ENCODE data around the gene RPTOR.

Gene RPTOR

DNA sequence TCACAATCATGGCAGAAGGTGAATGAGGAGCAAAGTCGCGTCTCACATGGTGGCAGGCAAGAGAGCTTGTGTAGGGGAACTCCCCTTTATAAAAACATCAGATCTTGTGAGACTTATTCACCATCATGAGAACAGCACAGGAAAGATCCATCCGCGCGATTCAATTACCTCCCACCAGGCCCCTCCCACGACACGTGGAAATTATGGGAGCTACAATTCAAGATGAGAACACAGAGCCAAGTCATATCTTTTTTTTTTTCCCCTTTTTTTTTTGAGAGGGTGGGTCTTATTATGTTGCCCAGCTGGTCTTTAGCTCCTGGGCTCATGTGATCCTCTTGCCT, 60.0 kb downstream of the RPTOR start:
- Histone ChIP-seq H3K27ac (ENCODE audit: low read depth, low read length) (no peak overlapping the region), H3K4me1 (ENCODE audit: control insufficient read depth, insufficient read depth, low read length) (no peaks in the 10 kb centered on the region), H3K27me3 (ENCODE audit: control insufficient read depth, insufficient read depth, low read length) (no peaks in the 10 kb centered on the region), H3K4me3 (ENCODE audit: low read length) (no peak overlapping the region), H3K9ac (ENCODE audit: low read length) (no peak overlapping the region), H3K36me3 (ENCODE audit: control insufficient read depth, insufficient read depth, low read length) (no peaks in the 10 kb centered on the region)

GRCh38 chr17:80605326-80606066, 60.9 kb downstream of the RPTOR start:
- Histone ChIP-seq H3K36me3 (ENCODE audit: control insufficient read depth, insufficient read depth, low read length) (no peaks in the 10 kb centered on the region), H3K4me3 (ENCODE audit: low read length) (no peak overlapping the region), H3K27ac (ENCODE audit: low read depth, low read length) (no peak overlapping the region), H3K4me1 (ENCODE audit: control insufficient read depth, insufficient read depth, low read length) (no peaks in the 10 kb centered on the region), H3K9ac (ENCODE audit: low read length) (no peak overlapping the region), H3K27me3 (ENCODE audit: control insufficient read depth, insufficient read depth, low read length) (no peaks in the 10 kb centered on the region)

GRCh38 chr17:80608326-80608725, 63.7 kb downstream of the RPTOR start:
- Histone ChIP-seq H3K36me3 (ENCODE audit: control insufficient read depth, insufficient read depth, low read length) (no peaks in the 10 kb centered on the region), H3K9ac (ENCODE audit: low read length) (no peak overlapping the region), H3K27me3 (ENCODE audit: control insufficient read depth, insufficient read depth, low read length) (no peaks in the 10 kb centered on the region), H3K27ac (ENCODE audit: low read depth, low read length) (no peak overlapping the region), H3K4me1 (ENCODE audit: control insufficient read depth, insufficient read depth, low read length) (no peaks in the 10 kb centered on the region), H3K4me3 (ENCODE audit: low read length) (no peak overlapping the region)

DNA sequence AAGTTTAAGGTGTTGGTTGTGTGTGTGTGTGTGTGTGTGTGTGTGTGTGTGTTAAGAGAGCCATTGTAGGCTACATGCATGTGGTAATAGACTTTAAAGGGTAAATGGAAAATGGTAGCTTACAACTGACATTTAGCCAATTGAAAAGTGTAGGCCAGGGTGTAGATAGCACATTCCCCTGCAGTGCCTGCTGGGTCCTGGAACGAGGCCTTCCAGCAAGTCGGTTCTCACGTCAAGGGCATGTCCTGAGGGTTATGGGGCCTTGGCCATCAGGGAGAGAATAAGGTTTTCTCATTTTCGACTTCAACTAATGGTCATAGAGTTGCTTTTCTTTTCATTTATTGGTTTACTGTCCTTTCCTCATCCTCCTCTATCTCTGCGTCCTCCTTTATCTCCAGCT, 65.1 kb downstream of the RPTOR start:
- H3K4me1 ChIP-seq (ENCODE audit: control insufficient read depth, insufficient read depth, low read length): no peaks in the 10 kb centered on the region
- no peak overlapping the region for H3K9ac ChIP-seq (ENCODE audit: low read length)
- no peak overlapping the region for H3K27ac ChIP-seq (ENCODE audit: low read depth, low read length)
- no peak overlapping the region for H3K4me3 ChIP-seq (ENCODE audit: low read length)
- no peaks in the 10 kb centered on the region for H3K27me3 ChIP-seq (ENCODE audit: control insufficient read depth, insufficient read depth, low read length)
- no peaks in the 10 kb centered on the region for H3K36me3 ChIP-seq (ENCODE audit: control insufficient read depth, insufficient read depth, low read length)

DNA sequence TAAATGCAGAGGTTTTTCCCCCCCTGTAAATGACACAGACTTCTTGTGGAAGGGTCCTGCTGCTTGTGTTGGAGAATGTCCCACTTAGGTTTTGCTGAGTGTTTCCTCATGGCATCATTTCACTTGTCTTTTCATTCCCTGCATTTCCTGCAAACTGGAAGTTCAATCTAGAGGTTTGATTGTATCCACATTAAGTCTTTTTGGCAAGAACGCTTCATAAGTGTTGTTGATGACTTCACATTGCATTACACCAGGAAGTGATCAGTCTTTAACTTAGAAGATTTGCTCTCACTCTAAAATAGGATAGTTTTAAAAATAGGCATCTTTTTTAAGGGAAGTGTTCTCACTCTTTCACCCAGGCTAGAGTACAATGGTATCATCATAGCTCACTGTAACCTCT, 67.2 kb downstream of the RPTOR start:
- H3K4me3 ChIP-seq (ENCODE audit: low read length): no peak overlapping the region
- no peak overlapping the region for H3K27ac ChIP-seq (ENCODE audit: low read depth, low read length)
- H3K9ac ChIP-seq (ENCODE audit: low read length): no peak overlapping the region
- H3K27me3 ChIP-seq (ENCODE audit: control insufficient read depth, insufficient read depth, low read length): no peaks in the 10 kb centered on the region
- H3K4me1 ChIP-seq (ENCODE audit: control insufficient read depth, insufficient read depth, low read length): no peaks in the 10 kb centered on the region
- H3K36me3 ChIP-seq (ENCODE audit: control insufficient read depth, insufficient read depth, low read length): no peaks in the 10 kb centered on the region

GRCh38 chr17:80612997-80613731, 68.5 kb downstream of the RPTOR start:
- Histone ChIP-seq H3K27ac (ENCODE audit: low read depth, low read length) (no peak overlapping the region), H3K36me3 (ENCODE audit: control insufficient read depth, insufficient read depth, low read length) (no peaks in the 10 kb centered on the region), H3K4me1 (ENCODE audit: control insufficient read depth, insufficient read depth, low read length) (no peaks in the 10 kb centered on the region), H3K27me3 (ENCODE audit: control insufficient read depth, insufficient read depth, low read length) (no peaks in the 10 kb centered on the region), H3K9ac (ENCODE audit: low read length) (no peak overlapping the region), H3K4me3 (ENCODE audit: low read length) (no peak overlapping the region)

DNA sequence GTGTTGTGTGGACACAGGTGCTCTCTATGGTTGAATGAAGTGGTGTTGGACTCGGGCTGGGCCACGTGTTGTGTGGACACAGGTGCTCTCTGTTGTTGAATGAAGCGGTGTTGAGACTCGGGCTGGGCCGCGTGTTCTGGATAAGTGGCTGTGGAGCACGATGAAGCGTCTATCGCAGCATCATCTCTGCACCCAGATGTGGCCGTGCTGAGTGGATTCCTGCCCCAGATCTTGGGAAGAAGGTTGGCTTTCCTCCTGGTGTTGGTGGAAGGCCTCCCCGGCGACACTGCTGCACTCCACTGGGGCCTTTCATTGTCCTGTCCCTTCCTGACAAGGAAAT, 69.1 kb downstream of the RPTOR start:
- Histone ChIP-seq H3K36me3 (ENCODE audit: control insufficient read depth, insufficient read depth, low read length) (no peaks in the 10 kb centered on the region), H3K4me1 (ENCODE audit: control insufficient read depth, insufficient read depth, low read length) (no peaks in the 10 kb centered on the region), H3K4me3 (ENCODE audit: low read length) (no peak overlapping the region), H3K9ac (ENCODE audit: low read length) (no peak overlapping the region), H3K27me3 (ENCODE audit: control insufficient read depth, insufficient read depth, low read length) (no peaks in the 10 kb centered on the region), H3K27ac (ENCODE audit: low read depth, low read length) (no peak overlapping the region)

DNA sequence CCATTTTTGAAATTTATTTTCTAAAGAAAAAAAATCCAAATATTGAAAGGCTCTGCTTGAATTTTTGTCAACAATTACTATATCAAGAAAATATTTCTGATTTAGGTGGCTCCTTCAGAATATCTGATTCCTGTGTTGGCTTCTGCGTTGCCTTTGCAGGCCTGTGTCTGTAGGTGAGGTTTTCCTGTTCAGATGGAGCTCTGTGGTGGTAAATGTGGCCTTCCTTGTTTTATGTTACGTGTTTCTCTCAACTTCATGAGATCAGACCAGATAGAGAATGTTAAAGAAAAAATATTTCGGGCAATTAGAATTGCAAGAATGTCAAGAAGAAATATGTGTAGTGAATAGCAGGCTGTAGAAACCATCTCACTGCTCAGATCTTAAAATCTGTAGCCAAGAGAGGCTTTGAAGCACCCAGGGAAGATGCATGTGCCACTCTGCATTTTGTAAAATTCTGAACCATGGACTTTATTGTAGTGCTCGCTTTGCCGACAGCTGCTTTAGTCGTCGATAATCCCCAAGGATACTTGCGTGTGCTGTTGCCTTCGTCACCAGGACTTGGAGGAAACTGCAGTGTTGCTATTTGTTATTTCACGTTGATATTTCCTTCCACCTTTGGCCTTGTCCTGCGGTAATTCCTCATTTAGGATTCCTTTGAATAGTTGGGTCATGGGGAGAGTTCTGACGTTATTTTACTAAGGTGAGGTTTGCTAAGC, 69.9 kb downstream of the RPTOR start:
- no peak overlapping the region for H3K27ac ChIP-seq (ENCODE audit: low read depth, low read length)
- H3K27me3 ChIP-seq (ENCODE audit: control insufficient read depth, insufficient read depth, low read length): no peaks in the 10 kb centered on the region
- H3K9ac ChIP-seq (ENCODE audit: low read length): no peak overlapping the region
- no peaks in the 10 kb centered on the region for H3K36me3 ChIP-seq (ENCODE audit: control insufficient read depth, insufficient read depth, low read length)
- H3K4me1 ChIP-seq (ENCODE audit: control insufficient read depth, insufficient read depth, low read length): no peaks in the 10 kb centered on the region
- no peak overlapping the region for H3K4me3 ChIP-seq (ENCODE audit: low read length)

DNA sequence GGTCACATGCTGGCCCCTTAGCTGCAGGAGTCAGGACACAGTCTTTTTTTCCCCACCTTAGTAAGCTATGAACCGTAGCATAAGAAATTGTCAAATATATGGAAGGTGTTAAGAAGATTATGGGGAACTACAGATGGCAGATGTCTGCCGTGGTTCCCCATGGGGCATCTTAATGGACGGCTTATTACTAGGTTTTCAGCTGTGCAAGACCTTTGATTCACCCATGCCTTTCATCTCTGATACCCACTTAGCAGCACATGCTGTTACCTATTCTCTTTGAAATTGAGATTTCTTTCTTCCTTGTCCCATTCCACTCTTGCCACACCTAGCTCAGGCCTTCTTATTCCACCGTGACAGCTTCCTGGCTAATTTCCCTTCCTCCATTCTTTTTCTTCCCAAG, 70.7 kb downstream of the RPTOR start:
- H3K36me3 ChIP-seq (ENCODE audit: control insufficient read depth, insufficient read depth, low read length): no peaks in the 10 kb centered on the region
- no peak overlapping the region for H3K9ac ChIP-seq (ENCODE audit: low read length)
- H3K27me3 ChIP-seq (ENCODE audit: control insufficient read depth, insufficient read depth, low read length): no peaks in the 10 kb centered on the region
- no peak overlapping the region for H3K4me3 ChIP-seq (ENCODE audit: low read length)
- H3K4me1 ChIP-seq (ENCODE audit: control insufficient read depth, insufficient read depth, low read length): no peaks in the 10 kb centered on the region
- no peak overlapping the region for H3K27ac ChIP-seq (ENCODE audit: low read depth, low read length)

GRCh38 chr17:80616705-80617104, 72.1 kb downstream of the RPTOR start:
- H3K36me3 ChIP-seq (ENCODE audit: control insufficient read depth, insufficient read depth, low read length): no peaks in the 10 kb centered on the region
- H3K4me3 ChIP-seq (ENCODE audit: low read length): no peak overlapping the region
- H3K9ac ChIP-seq (ENCODE audit: low read length): no peak overlapping the region
- H3K4me1 ChIP-seq (ENCODE audit: control insufficient read depth, insufficient read depth, low read length): no peaks in the 10 kb centered on the region
- no peaks in the 10 kb centered on the region for H3K27me3 ChIP-seq (ENCODE audit: control insufficient read depth, insufficient read depth, low read length)
- H3K27ac ChIP-seq (ENCODE audit: low read depth, low read length): no peak overlapping the region

DNA sequence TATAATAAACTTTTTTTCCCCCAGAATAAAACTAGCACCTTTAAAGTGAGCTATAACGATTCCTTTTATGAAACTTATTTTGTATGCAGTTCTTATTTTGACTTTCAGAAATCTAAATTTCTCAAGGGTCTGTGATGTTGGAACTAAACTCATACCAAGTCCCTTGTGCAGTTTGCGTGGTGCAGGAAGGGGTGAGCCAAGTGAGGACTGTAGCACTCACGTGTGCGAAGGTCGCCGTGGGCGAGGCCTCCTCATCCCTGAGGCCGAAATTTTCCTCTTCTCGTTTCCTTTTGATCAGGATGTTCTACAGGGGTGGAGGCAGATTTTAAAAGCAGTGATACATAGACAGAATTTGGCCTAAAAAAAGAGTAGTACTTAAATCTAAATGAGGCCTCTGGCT, 73.7 kb downstream of the RPTOR start:
- Histone ChIP-seq H3K27ac (ENCODE audit: low read depth, low read length) (no peak overlapping the region), H3K4me1 (ENCODE audit: control insufficient read depth, insufficient read depth, low read length) (no peaks in the 10 kb centered on the region)

GRCh38 chr17:80619535-80620235, 75.0 kb downstream of the RPTOR start:
- H3K9ac ChIP-seq (ENCODE audit: low read length): no peak overlapping the region
- no peaks in the 10 kb centered on the region for H3K27me3 ChIP-seq (ENCODE audit: control insufficient read depth, insufficient read depth, low read length)
- H3K36me3 ChIP-seq (ENCODE audit: control insufficient read depth, insufficient read depth, low read length): no peaks in the 10 kb centered on the region
- no peak overlapping the region for H3K27ac ChIP-seq (ENCODE audit: low read depth, low read length)
- H3K4me1 ChIP-seq (ENCODE audit: control insufficient read depth, insufficient read depth, low read length): no peaks in the 10 kb centered on the region
- H3K4me3 ChIP-seq (ENCODE audit: low read length): no peak overlapping the region

More for the DNA sequence above, 73.7 kb downstream of the RPTOR start:
- no peaks in the 10 kb centered on the region for H3K36me3 ChIP-seq (ENCODE audit: control insufficient read depth, insufficient read depth, low read length)
- H3K4me3 ChIP-seq (ENCODE audit: low read length): no peak overlapping the region
- no peak overlapping the region for H3K9ac ChIP-seq (ENCODE audit: low read length)
- H3K27me3 ChIP-seq (ENCODE audit: control insufficient read depth, insufficient read depth, low read length): no peaks in the 10 kb centered on the region

All from rectal smooth muscle tissue (tissue), 1 donor.